CD14-positive monocyte (primary cell): ENCODE measurements around the gene ALS2. TPM values are rescaled to one million over a fixed set of nuclear protein-coding genes. Genes with fewer than 3 reads are reported as not detected.

Source experiments
- DNase-seq, 3 donors: peaks; one replicate each; pipeline ENCODE4 v3.0.0-alpha.2; 2011 to 2022
- H2AFZ ChIP-seq: 2 replicates; pipeline ENCODE4 v1.6.0; 2012; ENCODE audit warnings: mild to moderate bottlenecking, low read depth, low read length, inconsistent platforms; ENCODE audit not compliant: insufficient read depth, poor library complexity, severe bottlenecking
- H3K27ac ChIP-seq, 2 donors: 1 replicate in 1 of 2; 2 replicates in 1 of 2; pipeline ENCODE4 v1.5.1; 2012 to 2013; ENCODE audit warnings: low read length in 2 of 2, control low read depth in 1 of 2, inconsistent platforms in 1 of 2, low read depth in 1 of 2, mild to moderate bottlenecking in 1 of 2
- H3K27me3 ChIP-seq, 2 donors: one replicate each; pipeline versions ENCODE4 v1.6.0 to v1.6.1; 2011 to 2013; ENCODE audit warnings: low read length in 2 of 2; ENCODE audit not compliant: control insufficient read depth in 2 of 2, insufficient read depth in 2 of 2
- H3K36me3 ChIP-seq, 2 donors: replicated peaks in 1 of 2; 1 replicate in 1 of 2; 2 replicates in 1 of 2; pipeline versions ENCODE4 v1.5.1 to v1.6.1; 2012 to 2013; ENCODE audit warnings: low read length in 2 of 2, control low read depth in 1 of 2, inconsistent platforms in 1 of 2, mild to moderate bottlenecking in 1 of 2; ENCODE audit not compliant: insufficient read depth in 2 of 2, control insufficient read depth in 1 of 2
- H3K4me1 ChIP-seq, 2 donors: 1 replicate in 1 of 2; 2 replicates in 1 of 2; pipeline versions ENCODE4 v1.5.1 to v1.6.1; 2012 to 2013; ENCODE audit warnings: low read length in 2 of 2, control low read depth in 1 of 2, inconsistent platforms in 1 of 2, mild to moderate bottlenecking in 1 of 2, moderate library complexity in 1 of 2; ENCODE audit not compliant: insufficient read depth in 2 of 2, control insufficient read depth in 1 of 2
- H3K4me2 ChIP-seq: replicated peaks from 2 replicates; pipeline ENCODE3; 2012; ENCODE audit warnings: low read length, moderate library complexity, mild to moderate bottlenecking; ENCODE audit not compliant: poor library complexity, severe bottlenecking; ENCODE audit errors: extremely low read depth
- H3K4me3 ChIP-seq, 3 experiments: fragments of 200-600 bp in 1 of 3; sonication (generic) in 1 of 3; replicated peaks in 1 of 3; 1 replicate in 2 of 3; 2 replicates in 1 of 3; pipeline ENCODE4 v1.5.1; 2011 to 2013; ENCODE audit warnings: low read length in 3 of 3, mild to moderate bottlenecking in 3 of 3, control low read depth in 2 of 3, low read depth in 2 of 3, inconsistent platforms in 1 of 3, moderate library complexity in 1 of 3
- H3K79me2 ChIP-seq: 2 replicates; pipeline ENCODE4 v1.6.0; 2012; ENCODE audit warnings: mild to moderate bottlenecking, control low read depth, inconsistent platforms, low read length, moderate library complexity; ENCODE audit not compliant: insufficient read depth
- H3K9ac ChIP-seq: 2 replicates; pipeline ENCODE4 v1.6.0; 2017; ENCODE audit warnings: low read length, mild to moderate bottlenecking; ENCODE audit not compliant: insufficient read depth, poor library complexity, severe bottlenecking
- H3K9me3 ChIP-seq, 2 donors: replicated peaks in 1 of 2; 1 replicate in 1 of 2; 2 replicates in 1 of 2; pipeline versions ENCODE4 v1.5.1 to v1.6.1; 2012 to 2013; ENCODE audit warnings: low read length in 2 of 2, control low read depth in 1 of 2; ENCODE audit not compliant: control insufficient read depth in 1 of 2, insufficient read depth in 1 of 2
- H4K20me1 ChIP-seq: 2 replicates; pipeline ENCODE4 v1.6.0; 2012; ENCODE audit warnings: mild to moderate bottlenecking, low read length, control low read depth, moderate library complexity; ENCODE audit not compliant: insufficient read depth
- H3K27ac Mint-ChIP-seq, 7 donors: one replicate each; pipeline ENCODE4 v1.8.0; 2020; ENCODE audit warnings: mild to moderate bottlenecking in 7 of 7, mixed read lengths in 7 of 7, moderate library complexity in 6 of 7, inconsistent platforms in 2 of 7
- H3K27me3 Mint-ChIP-seq, 3 donors: one replicate each; pipeline ENCODE4 v1.8.0; 2021 to 2022; ENCODE audit warnings: low read depth in 3 of 3, mild to moderate bottlenecking in 3 of 3, mixed read lengths in 3 of 3, moderate library complexity in 3 of 3, inconsistent platforms in 1 of 3
- H3K36me3 Mint-ChIP-seq, 2 donors: one replicate each; pipeline ENCODE4 v1.8.0; 2020; ENCODE audit warnings: mixed read lengths in 2 of 2, inconsistent platforms in 1 of 2, mild to moderate bottlenecking in 1 of 2
- H3K4me1 Mint-ChIP-seq: one replicate; pipeline ENCODE4 v1.8.0; 2020; ENCODE audit warnings: mild to moderate bottlenecking, mixed read lengths
- H3K4me3 Mint-ChIP-seq, 2 donors: one replicate each; pipeline ENCODE4 v1.8.0; 2020; ENCODE audit warnings: mild to moderate bottlenecking in 2 of 2, mixed read lengths in 2 of 2, moderate library complexity in 1 of 2
- H3K9me3 Mint-ChIP-seq, 7 donors: one replicate each; pipeline ENCODE4 v1.8.0; 2020 to 2022; ENCODE audit warnings: mixed read lengths in 7 of 7, mild to moderate bottlenecking in 6 of 7, moderate library complexity in 6 of 7, inconsistent platforms in 2 of 7
- CTCF ChIP-seq: fragments of 200-600 bp; IDR thresholded peaks from one replicate; pipeline ENCODE4 v1.8.0; 2022; ENCODE audit warnings: antibody characterized with exemption, mild to moderate bottlenecking
- WGBS: methylation state at CpG from one replicate; pipeline ENCODE4 v1.1.5; 2013; ENCODE audit warnings: missing lambda C conversion rate; ENCODE audit not compliant: insufficient coverage; 5-methylcytosine and 5-hydroxymethylcytosine counted together
- intact Hi-C, 2 donors: fragments of 100-400 bp; cut with micrococcal nuclease; formaldehyde crosslinking; loops; one replicate each; pipeline versions ENCODE4 v1.15.0 to v1.15.1; 2023
- polyA plus RNA-seq, 3 donors: library from polyadenylated mRNA; depleted of rRNA in 1 of 3; unstranded in 2 of 3; stranded (reverse) in 1 of 3; fragments of 300-500 nt in 2 of 3; fragments of >200 nt in 1 of 3; fragmentation: Illumina TruSeq in 2 of 3; gene quantifications; 1 replicate in 2 of 3; 2 replicates in 1 of 3; pipeline ENCODE4 v1.2.3, GENCODE V29; 2012 to 2021

The ALS2 gene
- polyA plus RNA-seq, 3 donors = 2.6 to 4.7 (median 3.1) TPM

- Histone ChIP-seq H4K20me1 (no peaks in the 10 kb centered on the region), H2AFZ (no peak overlapping the region), H3K79me2 (peaks cover 12% of the 10 kb centered on the region), H3K27me3 (no peaks in the 10 kb centered on the region), H3K4me1 (peaks cover 24 to 32% of the 10 kb centered on the region in 2 donors), H3K27ac (no peak overlapping the region), H3K4me2 (no peak overlapping the region), H3K9me3 (no peaks in the 10 kb centered on the region), H3K9ac (no peak overlapping the region), H3K36me3 (no peaks in the 10 kb centered on the region), H3K4me3 (no peak overlapping the region)
- Mint-ChIP-seq H3K27ac (peak overlapping the region in 1 of 7 donors; percentile 8), H3K27me3 (peaks cover 3 to 9% (median 5%) of the 10 kb centered on the region in 3 donors), H3K4me3 (no peak overlapping the region), H3K9me3 (no peaks in the 10 kb centered on the region), H3K36me3 (no peaks in the 10 kb centered on the region), H3K4me1 (peaks cover 37% of the 10 kb centered on the region)
- intact Hi-C loops = loop anchor here in 1 of 2 donors (10.0 kb wide), 1 partner anchor 340 kb away; no protein-coding TSS in a partner anchor
- DNase-seq = no peak
- no peak for TF ChIP-seq CTCF
- 71% methylated on average over 1 of the region's 1 CpG for WGBS
Observed at GRCh38 chr2:201784563-201784962, 3.8 kb upstream of the ALS2 start.

GRCh38 chr2:201781557-201782051 lies 871 bp upstream of the ALS2 start:
- Mint-ChIP-seq H3K27ac (peak overlapping the region; percentile 92 to 99 (median 97)), H3K9me3 (no peaks in the 10 kb centered on the region), H3K36me3 (no peaks in the 10 kb centered on the region), H3K4me1 (peaks cover 24% of the 10 kb centered on the region), H3K27me3 (peaks cover 0 to 9% (median 5%) of the 10 kb centered on the region in 3 donors), H3K4me3 (peak overlapping the region; percentile 96 to 98)
- Histone ChIP-seq H3K4me3 (peak overlapping the region; percentile 77 to 98 (median 92)), H3K9me3 (no peaks in the 10 kb centered on the region), H3K4me1 (peaks cover 16 to 18% of the 10 kb centered on the region in 2 donors), H3K27me3 (no peaks in the 10 kb centered on the region), H4K20me1 (no peaks in the 10 kb centered on the region), H3K79me2 (peaks cover 24% of the 10 kb centered on the region), H3K4me2 (peak overlapping the region; percentile 99), H2AFZ (peak overlapping the region; percentile 100), H3K9ac (peak overlapping the region; percentile 76), H3K36me3 (no peaks in the 10 kb centered on the region), H3K27ac (peak overlapping the region in 1 of 2 donors; percentile 93)
- intact Hi-C loops = loop anchor here in 1 of 2 donors (10.0 kb wide), 1 partner anchor 337 kb away; no protein-coding TSS in a partner anchor
- WGBS = 2% methylated on average over 15 of the region's 15 CpGs
- peak in 2 of 3 donors; percentile 3 to 7 for DNase-seq
- no peak for TF ChIP-seq CTCF
